ENCODE measurements around the gene DNAI7. TPM values are rescaled to one million over a fixed set of nuclear protein-coding genes. Genes with fewer than 3 reads are reported as not detected.

DNAI7 gene
- polyA plus RNA-seq, 1 of the 3 experiments (the other 2 are of a cell fraction), result 0.30 TPM

DNA sequence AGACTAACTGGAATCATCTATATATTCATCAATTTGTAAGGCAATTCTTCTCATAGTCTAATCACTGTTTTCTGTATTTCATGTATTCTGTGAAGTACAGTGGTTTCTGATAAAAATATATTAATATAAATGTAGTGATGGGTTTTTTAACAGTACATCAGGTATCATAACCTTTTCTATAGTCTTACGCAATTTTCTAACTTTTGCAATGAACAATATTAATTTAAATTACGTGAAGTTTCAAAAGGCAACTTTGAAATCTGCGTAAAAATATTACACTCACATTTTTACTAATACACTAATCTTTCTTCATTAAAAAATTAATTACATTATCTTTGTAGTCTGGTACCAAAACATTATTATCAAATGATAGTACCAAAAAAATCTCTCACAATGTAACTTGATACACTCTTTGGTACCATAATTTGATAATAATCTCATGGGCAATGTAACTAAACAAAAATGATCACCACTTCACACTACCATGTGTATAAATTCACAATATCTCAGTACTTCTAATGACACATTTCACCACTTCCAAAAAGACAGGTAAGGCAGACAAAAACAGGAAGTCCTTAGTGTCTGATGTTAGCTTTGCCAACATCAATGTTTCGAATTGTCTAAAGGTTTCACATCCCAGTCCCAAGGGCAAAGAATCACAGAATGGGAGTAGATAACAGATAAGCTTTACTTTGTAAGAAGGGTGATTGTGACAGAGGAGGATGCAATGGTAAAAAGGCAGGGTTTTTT is 8.7 kb downstream of the DNAI7 start:
- ChIA-PET CTCF (interaction anchor here (1.0 kb wide), 1 partner anchor 31 kb away, joined by 4 read pairs; no protein-coding TSS in a partner anchor), POLR2A (no interaction called here)
- Histone ChIP-seq H3K36me3 (replicated peaks in 1 of 2; ENCODE audit: control insufficient read depth in 1 of 2, insufficient read depth in 2 of 2, low read length in 1 of 2) (no peaks in the 10 kb centered on the region), H3K9me3 (no peaks in the 10 kb centered on the region), H3K4me1 (ENCODE audit: control insufficient read depth in 1 of 2, insufficient read depth in 2 of 2, low read depth in 1 of 2, low read length in 1 of 2) (peaks cover 0 to 18% of the 10 kb centered on the region in 2 experiments; a peak in 3 of 4 replicates), H3K4me3 (ENCODE audit: low read depth in 2 of 2, low read length in 1 of 2) (no peak overlapping the region), H3K4me2 (no peak overlapping the region), H4K20me1 (ENCODE audit: insufficient read depth) (no peaks in the 10 kb centered on the region), H3F3A (replicated peaks; ENCODE audit: insufficient read depth) (peaks cover 23% of the 10 kb centered on the region), H3K9me2 (no peaks in the 10 kb centered on the region), H3K79me2 (ENCODE audit: insufficient read depth) (no peaks in the 10 kb centered on the region), H3K27me3 (ENCODE audit: insufficient read depth) (no peaks in the 10 kb centered on the region), H3K9ac (no peak overlapping the region), H2AFZ (ENCODE audit: low read depth) (no peak overlapping the region), H3K27ac (ENCODE audit: low read depth in 2 of 2, low read length in 1 of 2) (no peak overlapping the region)
- DNase-seq, result no peak
- 93% methylated on average over 4 of the region's 4 CpGs for WGBS (ENCODE audit: low lambda C conversion rate)
- no peak for TF ChIP-seq TCF12 (IDR thresholded peaks at IDR 0.05)
- TF ChIP-seq NRF1 (IDR thresholded peaks at IDR 0.05; ENCODE audit: low read depth, low read length), result no peak
- TF ChIP-seq, protein P1, sequence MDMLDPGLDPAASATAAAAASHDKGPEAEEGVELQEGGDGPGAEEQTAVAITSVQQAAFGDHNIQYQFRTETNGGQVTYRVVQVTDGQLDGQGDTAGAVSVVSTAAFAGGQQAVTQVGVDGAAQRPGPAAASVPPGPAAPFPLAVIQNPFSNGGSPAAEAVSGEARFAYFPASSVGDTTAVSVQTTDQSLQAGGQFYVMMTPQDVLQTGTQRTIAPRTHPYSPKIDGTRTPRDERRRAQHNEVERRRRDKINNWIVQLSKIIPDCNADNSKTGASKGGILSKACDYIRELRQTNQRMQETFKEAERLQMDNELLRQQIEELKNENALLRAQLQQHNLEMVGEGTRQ (IDR thresholded peaks at IDR 0.05; ENCODE audit: borderline replicate concordance, low read depth, low read length), result no peak
- TF ChIP-seq, protein P2, sequence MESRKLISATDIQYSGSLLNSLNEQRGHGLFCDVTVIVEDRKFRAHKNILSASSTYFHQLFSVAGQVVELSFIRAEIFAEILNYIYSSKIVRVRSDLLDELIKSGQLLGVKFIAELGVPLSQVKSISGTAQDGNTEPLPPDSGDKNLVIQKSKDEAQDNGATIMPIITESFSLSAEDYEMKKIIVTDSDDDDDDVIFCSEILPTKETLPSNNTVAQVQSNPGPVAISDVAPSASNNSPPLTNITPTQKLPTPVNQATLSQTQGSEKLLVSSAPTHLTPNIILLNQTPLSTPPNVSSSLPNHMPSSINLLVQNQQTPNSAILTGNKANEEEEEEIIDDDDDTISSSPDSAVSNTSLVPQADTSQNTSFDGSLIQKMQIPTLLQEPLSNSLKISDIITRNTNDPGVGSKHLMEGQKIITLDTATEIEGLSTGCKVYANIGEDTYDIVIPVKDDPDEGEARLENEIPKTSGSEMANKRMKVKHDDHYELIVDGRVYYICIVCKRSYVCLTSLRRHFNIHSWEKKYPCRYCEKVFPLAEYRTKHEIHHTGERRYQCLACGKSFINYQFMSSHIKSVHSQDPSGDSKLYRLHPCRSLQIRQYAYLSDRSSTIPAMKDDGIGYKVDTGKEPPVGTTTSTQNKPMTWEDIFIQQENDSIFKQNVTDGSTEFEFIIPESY (IDR thresholded peaks at IDR 0.05; ENCODE audit: borderline replicate concordance, low read depth), result no peak
- TF ChIP-seq, protein P3, sequence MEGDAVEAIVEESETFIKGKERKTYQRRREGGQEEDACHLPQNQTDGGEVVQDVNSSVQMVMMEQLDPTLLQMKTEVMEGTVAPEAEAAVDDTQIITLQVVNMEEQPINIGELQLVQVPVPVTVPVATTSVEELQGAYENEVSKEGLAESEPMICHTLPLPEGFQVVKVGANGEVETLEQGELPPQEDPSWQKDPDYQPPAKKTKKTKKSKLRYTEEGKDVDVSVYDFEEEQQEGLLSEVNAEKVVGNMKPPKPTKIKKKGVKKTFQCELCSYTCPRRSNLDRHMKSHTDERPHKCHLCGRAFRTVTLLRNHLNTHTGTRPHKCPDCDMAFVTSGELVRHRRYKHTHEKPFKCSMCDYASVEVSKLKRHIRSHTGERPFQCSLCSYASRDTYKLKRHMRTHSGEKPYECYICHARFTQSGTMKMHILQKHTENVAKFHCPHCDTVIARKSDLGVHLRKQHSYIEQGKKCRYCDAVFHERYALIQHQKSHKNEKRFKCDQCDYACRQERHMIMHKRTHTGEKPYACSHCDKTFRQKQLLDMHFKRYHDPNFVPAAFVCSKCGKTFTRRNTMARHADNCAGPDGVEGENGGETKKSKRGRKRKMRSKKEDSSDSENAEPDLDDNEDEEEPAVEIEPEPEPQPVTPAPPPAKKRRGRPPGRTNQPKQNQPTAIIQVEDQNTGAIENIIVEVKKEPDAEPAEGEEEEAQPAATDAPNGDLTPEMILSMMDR (IDR thresholded peaks at IDR 0.05), result no peak
- TF ChIP-seq JUND (IDR thresholded peaks at IDR 0.05), result no peak; the same call in 1 of the 2 replicates
- TF ChIP-seq ELF1 (IDR thresholded peaks at IDR 0.05), result no peak
- TF ChIP-seq POLR2AphosphoS5 (IDR thresholded peaks at IDR 0.05; ENCODE audit: low read depth, low read length), result no peak
- TF ChIP-seq GABPA (IDR thresholded peaks at IDR 0.05; ENCODE audit: low read depth), result no peak
- no peak for TF ChIP-seq MAX (IDR thresholded peaks at IDR 0.05; ENCODE audit: low read depth)
- TF ChIP-seq FOXJ3 (CRISPR knock-in tag; IDR thresholded peaks at IDR 0.05), result no peak
- TF ChIP-seq, protein P4, sequence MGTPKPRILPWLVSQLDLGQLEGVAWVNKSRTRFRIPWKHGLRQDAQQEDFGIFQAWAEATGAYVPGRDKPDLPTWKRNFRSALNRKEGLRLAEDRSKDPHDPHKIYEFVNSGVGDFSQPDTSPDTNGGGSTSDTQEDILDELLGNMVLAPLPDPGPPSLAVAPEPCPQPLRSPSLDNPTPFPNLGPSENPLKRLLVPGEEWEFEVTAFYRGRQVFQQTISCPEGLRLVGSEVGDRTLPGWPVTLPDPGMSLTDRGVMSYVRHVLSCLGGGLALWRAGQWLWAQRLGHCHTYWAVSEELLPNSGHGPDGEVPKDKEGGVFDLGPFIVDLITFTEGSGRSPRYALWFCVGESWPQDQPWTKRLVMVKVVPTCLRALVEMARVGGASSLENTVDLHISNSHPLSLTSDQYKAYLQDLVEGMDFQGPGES (IDR thresholded peaks at IDR 0.05; ENCODE audit: low read depth, low read length), result no peak
- no peak for TF ChIP-seq EZH2phosphoT487 (IDR thresholded peaks at IDR 0.05; ENCODE audit: borderline replicate concordance, low read depth)
- TF ChIP-seq RXRA (IDR thresholded peaks at IDR 0.05; ENCODE audit: borderline replicate concordance, low read depth), result no peak
- TF ChIP-seq RAD21 (IDR thresholded peaks at IDR 0.05; ENCODE audit: low read length), result no peak
- TF ChIP-seq MXI1 (IDR thresholded peaks at IDR 0.05; ENCODE audit: low read depth, low read length), result no peak
- no peak for TF ChIP-seq FOXM1 (IDR thresholded peaks at IDR 0.05; ENCODE audit: low read depth)
- TF ChIP-seq FOSL2 (IDR thresholded peaks at IDR 0.05; ENCODE audit: borderline replicate concordance, low read depth), result no peak

Data from SK-N-SH (cell line).